HT-29 (cell line): ENCODE data around the gene UACA. TPM values are rescaled to one million over a fixed set of nuclear protein-coding genes. Genes with fewer than 3 reads are reported as not detected.
A peak's percentile ranks its signal among the peaks of the same experiment; 100 is the strongest.
"Not testable (repeated sequence)": the region's sequence is repeated elsewhere in the genome, so short reads cannot be mapped to it uniquely, and the experiment has no call there.

ENCODE experiments used
- DNase-seq: peaks from one replicate; pipeline ENCODE4 v3.0.0-alpha.2; 2015; ENCODE audit warnings: low spot score
- total RNA-seq: library from RNA; depleted of rRNA; stranded (reverse); fragments of >200 nt; shearing (Covaris generic); gene quantifications from 2 replicates; pipeline ENCODE4 v1.2.3, GENCODE V29; 2014; rRNA removed

The UACA gene
- 20.2 and 20.5 TPM in 2 replicates for total RNA-seq

DNA sequence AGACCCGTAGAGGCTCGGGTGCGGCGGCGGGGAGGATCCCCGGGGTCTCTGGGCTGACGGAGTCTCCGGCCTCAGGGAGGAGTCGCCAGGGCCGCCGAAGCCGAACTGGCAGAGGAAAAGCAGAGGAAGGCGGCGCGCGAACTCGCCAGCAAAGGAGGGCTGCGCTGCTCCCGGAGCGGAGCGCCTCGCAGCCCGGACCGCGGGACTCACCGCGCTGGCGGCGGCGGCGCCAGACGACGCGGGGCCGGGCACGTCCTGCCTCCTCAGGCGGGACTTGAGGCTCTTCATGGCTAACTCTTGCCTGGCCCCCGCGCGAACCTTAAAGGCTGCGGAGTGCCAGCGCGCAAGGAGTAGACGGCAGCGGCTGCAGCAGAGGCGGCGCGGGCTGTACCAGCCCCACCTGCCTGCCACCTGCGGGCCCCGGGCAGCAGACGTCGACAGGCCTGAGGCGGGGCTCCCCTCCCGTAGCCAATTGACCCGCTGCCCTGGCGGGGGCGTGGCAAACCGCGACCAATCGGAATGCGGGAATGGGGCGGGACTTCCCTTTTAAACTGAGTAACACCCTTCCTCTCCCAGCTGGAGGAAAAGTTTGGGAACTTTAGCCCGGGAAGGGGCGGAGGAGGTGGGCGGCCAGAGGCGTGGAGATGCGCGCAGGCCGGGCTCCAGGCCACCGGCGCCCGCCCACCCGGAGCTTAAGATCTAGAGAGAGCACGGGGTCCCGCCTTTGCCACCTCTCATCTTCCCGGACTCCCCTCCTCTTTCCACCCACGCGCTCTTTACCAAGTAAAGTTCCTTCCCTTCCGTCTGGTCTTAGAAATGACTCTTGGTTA is at the start of gene UACA:
UACA (minus strand) TSS at position 439 of the 830 bp plus-strand sequence; CDS start at position 288, 151 bp downstream.
- peak; percentile 100 for DNase-seq

GRCh38 chr15:70812827-70813364 is 49.5 kb upstream of the UACA start:
- DNase-seq, result no peak

GRCh38 chr15:70810916-70811578 is 47.7 kb upstream of the UACA start:
- no peak for DNase-seq

- no peak for DNase-seq
Measured at GRCh38 chr15:70806992-70807712, 43.8 kb upstream of the UACA start.

DNA sequence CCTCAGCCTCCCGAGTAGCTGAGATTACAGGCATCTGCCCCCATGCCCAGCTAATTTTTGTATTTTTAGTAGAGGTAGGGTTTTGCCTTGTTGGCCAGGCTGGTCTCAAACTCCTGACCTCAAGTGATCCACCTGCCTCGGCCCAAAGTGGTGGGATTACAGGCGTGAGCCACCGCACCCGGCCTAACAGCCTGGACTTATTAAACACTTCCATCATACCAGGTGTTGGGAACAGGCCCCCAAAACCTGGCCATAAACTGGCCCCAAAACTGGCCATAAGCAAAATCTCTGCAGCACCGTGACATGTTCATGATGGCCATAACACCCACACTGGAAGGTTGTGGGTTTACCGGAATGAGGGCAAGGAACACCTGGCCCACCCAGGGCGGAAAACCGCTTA is 41.0 kb upstream of the UACA start:
- DNase-seq, result not testable (repeated sequence)

DNA sequence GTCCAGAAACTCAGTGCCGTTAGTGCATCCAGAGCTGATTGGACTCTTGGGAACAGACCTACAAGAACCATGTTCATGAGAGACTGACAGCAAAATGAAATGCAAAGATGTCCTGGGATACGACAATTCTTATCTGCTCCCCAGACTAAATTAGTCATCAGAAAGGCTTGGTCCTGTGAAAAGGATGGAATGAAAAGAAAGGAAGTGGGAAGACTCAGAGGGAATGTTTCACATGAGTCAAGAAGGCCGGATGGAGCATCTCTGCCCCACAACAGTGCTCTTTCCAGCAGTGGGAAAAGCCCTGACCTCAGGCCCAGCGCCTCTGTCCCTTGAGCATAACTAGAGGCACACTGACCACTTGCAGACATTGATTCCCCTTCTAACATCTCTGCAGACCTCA is 39.3 kb upstream of the UACA start:
- no peak for DNase-seq

- DNase-seq, result no peak
Measured at GRCh38 chr15:70801109-70801508, 37.8 kb upstream of the UACA start.

GRCh38 chr15:70799667-70800450 is 36.5 kb upstream of the UACA start:
- peak; percentile 50 for DNase-seq

DNA sequence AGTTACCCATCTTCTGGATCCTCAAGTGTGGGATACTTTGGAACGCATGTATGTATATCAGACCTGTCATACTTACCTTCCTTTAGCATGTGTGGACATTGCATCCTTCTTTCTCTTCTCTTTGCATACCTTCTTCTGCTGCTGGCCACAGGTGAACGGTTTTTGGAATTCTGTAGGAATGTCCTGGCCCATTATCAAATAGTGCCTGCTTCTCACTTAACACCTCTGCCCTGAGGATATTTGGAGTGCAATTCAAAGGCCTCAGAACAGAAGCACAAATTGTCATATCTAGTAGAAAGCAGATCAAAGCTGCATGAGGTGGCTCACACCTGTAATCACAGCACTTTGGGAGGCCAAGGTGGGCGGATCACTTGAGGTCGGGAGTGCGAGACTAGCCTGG is 34.1 kb upstream of the UACA start:
- no peak for DNase-seq

GRCh38 chr15:70796516-70797310 is 33.4 kb upstream of the UACA start:
- no peak for DNase-seq

GRCh38 chr15:70795311-70795665 is 31.9 kb upstream of the UACA start:
- peak; percentile 70 for DNase-seq

DNA sequence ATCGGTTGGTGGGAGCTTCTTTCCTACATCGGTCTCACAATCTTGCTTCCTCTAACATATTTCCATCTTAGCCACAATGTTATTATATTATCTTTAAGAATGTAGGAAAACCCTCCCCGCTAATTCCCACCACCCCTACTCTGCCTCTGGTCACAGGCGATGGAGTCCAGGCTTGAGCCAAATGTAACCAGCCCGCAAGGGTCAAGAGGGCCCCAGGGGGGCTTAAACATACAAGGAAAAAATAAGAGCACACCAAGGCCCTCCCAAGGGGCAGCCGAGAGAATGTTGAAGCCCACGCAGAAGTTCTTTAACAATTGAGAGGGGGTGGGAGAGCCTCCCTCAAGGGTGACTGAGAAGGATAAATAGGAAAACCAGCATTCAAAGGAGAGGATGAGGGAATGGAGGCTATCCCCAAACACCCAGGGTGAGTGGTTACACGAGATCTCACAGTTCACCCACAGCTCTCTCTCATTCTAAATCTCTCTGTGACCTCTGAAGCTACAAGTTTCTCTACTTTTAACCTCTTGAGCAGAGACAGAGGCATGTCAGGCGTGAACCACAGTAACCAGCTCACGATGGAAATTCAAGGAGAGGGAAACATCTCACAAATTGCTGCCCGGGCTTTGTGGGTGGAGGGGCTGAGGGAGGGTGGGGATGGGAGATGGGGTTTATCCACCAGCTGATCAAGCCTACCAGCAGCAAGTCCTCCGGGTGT is 31.4 kb upstream of the UACA start:
- peak; percentile 43 for DNase-seq

DNA sequence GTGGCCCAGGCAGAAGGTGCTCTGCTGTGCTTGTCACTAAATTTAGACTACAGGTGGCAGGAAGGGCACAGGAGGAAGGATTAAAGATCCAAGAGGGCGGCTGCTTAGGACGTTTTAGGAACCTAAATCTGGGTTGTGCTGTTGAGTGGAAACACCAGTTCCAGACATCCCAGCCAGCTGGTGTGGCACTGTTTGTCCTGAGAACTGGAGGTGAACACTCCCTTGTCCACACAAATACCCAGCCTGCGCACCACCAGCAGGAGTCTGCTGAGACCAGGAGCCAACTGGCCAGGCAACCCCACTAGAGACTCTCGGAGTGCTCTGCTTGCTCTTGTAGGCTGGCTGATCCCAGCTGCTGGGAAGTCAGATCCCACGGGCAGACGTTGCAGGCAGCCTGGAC is 30.3 kb upstream of the UACA start:
- no peak for DNase-seq

- DNase-seq, result peak; percentile 59
Measured at GRCh38 chr15:70792171-70792573, 28.8 kb upstream of the UACA start.

GRCh38 chr15:70791259-70791658 is 27.9 kb upstream of the UACA start:
- DNase-seq, result no peak

DNA sequence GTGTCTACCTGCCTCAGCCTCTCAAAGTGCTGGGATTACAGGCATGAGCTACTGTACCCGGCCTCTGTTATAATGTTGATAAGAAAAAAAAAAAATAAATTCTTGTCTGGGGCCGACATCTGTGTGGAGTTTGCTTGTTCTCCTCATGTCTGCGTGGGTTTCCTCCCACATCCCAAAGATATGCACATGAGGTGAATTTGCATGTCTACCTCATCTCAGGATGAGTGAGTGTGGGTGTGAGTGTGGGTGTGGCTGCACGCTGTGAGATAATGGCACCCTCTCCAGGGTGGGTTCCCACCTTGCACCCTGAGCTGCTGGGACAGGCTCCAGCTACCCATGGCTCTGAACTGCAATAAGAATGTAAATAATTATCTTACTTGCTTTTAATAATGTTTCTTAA is 25.9 kb upstream of the UACA start:
- DNase-seq, result no peak

DNA sequence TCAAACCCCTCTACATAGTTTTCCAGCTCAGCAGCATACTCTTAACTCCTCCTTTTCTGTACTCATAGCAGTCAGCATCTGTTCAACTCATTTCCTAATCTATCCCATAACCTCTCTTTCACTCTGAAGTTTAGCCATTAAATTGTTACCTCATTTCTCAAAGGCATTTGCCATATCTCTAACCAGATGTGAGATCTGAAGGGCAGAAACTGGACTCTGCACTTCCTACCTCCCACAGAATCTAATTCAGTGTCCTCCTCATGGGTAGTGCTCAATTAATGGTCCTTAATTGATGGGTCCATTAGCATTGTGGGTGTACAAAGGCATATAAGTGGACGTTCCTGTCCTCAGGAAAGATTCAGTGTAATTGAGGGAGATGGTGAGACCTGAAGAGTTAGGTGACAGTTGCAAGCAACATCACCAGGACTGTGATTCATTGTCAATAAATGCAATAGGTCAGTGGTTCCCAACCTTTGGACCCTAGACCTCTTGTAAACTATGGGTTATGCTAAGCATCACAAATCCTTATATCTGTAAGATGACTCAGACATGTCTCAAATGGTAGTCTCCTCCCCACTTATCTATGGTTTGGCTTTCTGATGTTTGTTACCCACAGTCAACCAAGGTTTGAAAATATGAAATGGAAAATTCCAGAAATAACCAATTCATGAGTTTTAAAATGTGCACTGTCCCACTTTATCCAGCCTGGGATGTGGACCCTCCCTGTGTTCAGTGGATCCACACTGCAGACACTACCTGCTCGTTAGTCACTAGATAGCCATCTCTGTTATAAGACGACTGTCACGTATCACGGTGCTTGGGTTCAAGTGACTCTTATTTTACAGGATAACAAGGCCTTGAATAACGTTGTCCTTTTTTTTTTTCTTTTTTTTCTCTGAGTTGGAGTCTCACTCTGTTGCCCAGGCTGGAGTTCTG is 25.0 kb upstream of the UACA start:
- DNase-seq, result peak; percentile 86

- DNase-seq, result no peak
Measured at GRCh38 chr15:70786996-70787395, 23.6 kb upstream of the UACA start.

DNA sequence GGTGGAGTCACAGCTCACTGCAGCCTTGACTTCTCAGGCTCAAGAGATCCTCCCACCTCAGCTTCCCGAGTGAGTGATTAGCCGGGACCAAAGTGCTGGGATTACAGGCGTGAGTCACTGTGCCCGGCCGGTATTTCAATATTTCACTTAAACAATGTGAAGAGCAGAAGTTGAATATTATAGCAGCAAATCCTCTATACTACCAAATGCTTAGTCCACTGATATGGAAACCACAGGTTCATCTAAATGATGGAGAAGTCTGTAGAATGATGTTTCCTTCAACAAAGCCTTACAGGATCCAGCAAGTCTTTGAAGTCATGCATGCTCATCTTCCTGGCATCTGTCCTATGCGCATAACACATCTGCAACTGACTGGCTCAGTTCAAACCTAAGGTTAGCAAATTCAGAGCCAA is 20.3 kb upstream of the UACA start:
- peak; percentile 84 for DNase-seq
